ENCODE results near the gene ACOX3. TPM values are rescaled to one million over a fixed set of nuclear protein-coding genes. Genes with fewer than 3 reads are reported as not detected.

Gene ACOX3
- total RNA-seq, 1 donor from 2014 or later = 30.4 TPM

DNA sequence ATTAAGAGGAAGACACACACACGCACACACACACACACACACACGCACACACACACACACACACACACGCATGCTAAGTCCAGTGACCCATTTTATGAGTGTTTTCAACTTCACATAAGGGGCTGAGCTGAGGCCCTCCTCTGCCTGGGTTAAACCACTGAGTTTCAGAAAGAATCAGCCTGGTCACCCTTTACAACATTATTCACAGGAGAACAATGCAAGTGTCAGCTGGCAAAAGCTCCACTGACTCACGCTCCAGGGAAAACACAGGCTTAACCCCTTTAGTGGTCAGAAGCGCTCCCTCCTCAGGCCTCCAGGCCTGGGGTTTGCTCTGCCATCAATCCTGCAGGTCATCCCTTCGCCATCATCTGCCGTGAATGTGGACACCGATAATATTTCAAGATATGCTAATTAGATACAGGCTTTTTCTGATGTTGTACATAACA, 46.9 kb downstream of the ACOX3 start:
- TF ChIP-seq, protein P1, sequence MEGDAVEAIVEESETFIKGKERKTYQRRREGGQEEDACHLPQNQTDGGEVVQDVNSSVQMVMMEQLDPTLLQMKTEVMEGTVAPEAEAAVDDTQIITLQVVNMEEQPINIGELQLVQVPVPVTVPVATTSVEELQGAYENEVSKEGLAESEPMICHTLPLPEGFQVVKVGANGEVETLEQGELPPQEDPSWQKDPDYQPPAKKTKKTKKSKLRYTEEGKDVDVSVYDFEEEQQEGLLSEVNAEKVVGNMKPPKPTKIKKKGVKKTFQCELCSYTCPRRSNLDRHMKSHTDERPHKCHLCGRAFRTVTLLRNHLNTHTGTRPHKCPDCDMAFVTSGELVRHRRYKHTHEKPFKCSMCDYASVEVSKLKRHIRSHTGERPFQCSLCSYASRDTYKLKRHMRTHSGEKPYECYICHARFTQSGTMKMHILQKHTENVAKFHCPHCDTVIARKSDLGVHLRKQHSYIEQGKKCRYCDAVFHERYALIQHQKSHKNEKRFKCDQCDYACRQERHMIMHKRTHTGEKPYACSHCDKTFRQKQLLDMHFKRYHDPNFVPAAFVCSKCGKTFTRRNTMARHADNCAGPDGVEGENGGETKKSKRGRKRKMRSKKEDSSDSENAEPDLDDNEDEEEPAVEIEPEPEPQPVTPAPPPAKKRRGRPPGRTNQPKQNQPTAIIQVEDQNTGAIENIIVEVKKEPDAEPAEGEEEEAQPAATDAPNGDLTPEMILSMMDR (IDR thresholded peaks at IDR 0.05) = no peak
- Histone ChIP-seq H3K27ac (peak overlapping the region; percentile 32), H3K4me3 (no peak overlapping the region), H3K4me1 (peaks cover 14% of the 10 kb centered on the region), H3K36me3 (peaks cover 86% of the 10 kb centered on the region), H3K27me3 (ENCODE audit: low read depth) (no peaks in the 10 kb centered on the region), H3K9me3 (no peaks in the 10 kb centered on the region)
- DNase-seq = no peak
- peak; percentile 65 to 86 for ATAC-seq
- intact Hi-C loops (cut with DNase I) = no loop called here

DNA sequence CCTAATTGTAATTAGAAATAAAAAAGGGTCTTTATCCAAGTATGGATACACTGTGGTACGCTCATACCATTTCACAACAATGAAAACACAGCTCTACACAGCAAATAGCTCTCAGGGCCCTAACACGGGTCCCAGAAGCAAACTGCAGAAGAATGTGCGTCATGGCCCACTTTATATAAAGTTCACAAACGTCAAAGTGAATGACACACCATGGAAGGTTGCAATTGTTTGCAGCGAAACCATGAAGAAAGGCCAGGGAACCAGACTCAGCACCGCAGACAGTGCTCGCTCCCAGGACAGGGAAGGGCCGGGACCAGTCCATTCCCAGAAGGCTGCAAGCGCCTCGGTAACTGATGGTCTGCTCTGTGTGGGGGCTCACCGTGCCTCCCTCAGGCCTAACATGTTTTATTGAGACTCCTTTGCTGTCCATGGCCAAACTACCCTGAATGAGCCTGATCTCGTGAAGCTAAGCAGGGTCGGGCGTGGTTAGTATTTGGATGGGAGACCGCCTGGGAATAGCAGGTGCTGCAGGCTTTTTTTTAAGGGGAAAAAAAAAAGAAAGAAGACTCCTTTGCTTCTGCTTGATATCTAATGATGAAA, 47.8 kb downstream of the ACOX3 start:
- Histone ChIP-seq H3K36me3 (peaks cover 86% of the 10 kb centered on the region), H3K27ac (no peak overlapping the region), H3K27me3 (ENCODE audit: low read depth) (no peaks in the 10 kb centered on the region), H3K4me1 (peaks cover 14% of the 10 kb centered on the region), H3K4me3 (no peak overlapping the region), H3K9me3 (no peaks in the 10 kb centered on the region)
- intact Hi-C loops (cut with DNase I) = no loop called here
- DNase-seq (no peak), ATAC-seq (no peak)
- TF ChIP-seq, protein P1 (IDR thresholded peaks at IDR 0.05) = no peak

DNA sequence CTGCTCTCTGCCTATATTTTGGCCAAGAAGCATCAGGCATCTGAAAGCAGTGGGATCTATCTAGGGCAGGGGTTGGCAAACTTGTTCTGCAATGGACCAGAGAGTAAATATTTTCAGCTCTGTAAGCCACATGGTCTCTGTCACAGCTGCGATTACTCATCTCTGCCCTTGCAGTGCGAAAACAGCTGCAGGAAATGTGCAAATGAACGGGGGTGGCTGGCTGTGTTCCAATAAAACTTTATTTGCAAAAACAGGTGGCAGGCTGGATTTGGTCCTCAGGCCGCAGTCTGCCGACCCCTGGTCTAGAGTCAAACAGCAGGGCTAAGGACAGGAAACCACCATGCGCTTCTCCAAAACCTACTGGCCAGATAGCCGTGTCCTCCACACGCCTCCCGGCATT, 48.6 kb downstream of the ACOX3 start:
- intact Hi-C loops (cut with DNase I) = no loop called here
- ATAC-seq (peak in 1 of 2 donors; percentile 46), DNase-seq (no peak)
- Histone ChIP-seq H3K27me3 (ENCODE audit: low read depth) (no peaks in the 10 kb centered on the region), H3K4me1 (peaks cover 14% of the 10 kb centered on the region), H3K4me3 (no peak overlapping the region), H3K36me3 (peaks cover 86% of the 10 kb centered on the region), H3K27ac (no peak overlapping the region), H3K9me3 (no peaks in the 10 kb centered on the region)
- TF ChIP-seq, protein P1 (IDR thresholded peaks at IDR 0.05) = no peak

DNA sequence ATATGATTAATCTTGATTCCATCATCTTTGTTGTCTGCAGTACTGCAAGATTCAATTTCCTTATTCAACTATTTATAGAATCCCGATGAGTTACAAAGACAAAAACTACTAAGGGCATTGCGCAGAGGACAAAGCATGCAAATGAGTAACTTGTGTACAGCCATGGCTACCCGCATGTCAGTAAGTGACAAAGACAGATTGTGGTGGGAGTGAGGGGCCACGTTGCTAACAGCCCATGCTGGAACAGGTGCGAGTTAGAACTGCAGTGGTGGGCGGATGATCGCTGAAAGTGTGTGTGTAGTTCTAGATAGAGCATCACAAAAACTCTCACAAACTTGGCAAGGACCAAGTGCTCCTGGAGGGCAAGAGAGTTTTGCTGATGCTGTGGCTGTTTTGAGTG, 49.5 kb downstream of the ACOX3 start:
- ATAC-seq = no peak
- Histone ChIP-seq H3K9me3 (no peaks in the 10 kb centered on the region), H3K36me3 (peaks cover 84% of the 10 kb centered on the region), H3K27ac (no peak overlapping the region), H3K4me3 (no peak overlapping the region), H3K27me3 (ENCODE audit: low read depth) (no peaks in the 10 kb centered on the region), H3K4me1 (peaks cover 14% of the 10 kb centered on the region)
- intact Hi-C loops (cut with DNase I) = no loop called here
- TF ChIP-seq, protein P1 (IDR thresholded peaks at IDR 0.05) = no peak
- DNase-seq = no peak

DNA sequence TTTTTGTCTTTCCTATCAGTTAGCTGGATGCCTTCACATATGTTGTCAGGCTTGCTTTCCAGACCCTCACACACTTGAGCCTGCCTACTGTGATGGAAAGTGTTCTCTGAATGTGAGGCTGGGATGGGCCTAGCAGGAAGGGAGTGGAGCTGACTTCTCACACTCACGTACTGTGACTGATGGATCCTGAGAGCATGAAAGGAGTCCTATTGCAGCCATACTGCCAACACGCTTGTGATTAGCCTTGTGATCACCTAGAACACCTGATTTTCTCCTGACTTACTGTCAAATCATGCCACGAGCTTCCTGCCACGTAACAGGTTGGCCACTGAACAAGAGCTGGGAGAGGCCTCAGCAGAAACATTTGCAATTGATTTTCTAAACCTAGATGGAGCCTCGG, 49.9 kb downstream of the ACOX3 start:
- ATAC-seq (no peak), DNase-seq (no peak)
- Histone ChIP-seq H3K36me3 (peaks cover 84% of the 10 kb centered on the region), H3K27ac (no peak overlapping the region), H3K4me3 (no peak overlapping the region), H3K9me3 (no peaks in the 10 kb centered on the region), H3K27me3 (ENCODE audit: low read depth) (no peaks in the 10 kb centered on the region), H3K4me1 (peaks cover 14% of the 10 kb centered on the region)
- TF ChIP-seq, protein P1 (IDR thresholded peaks at IDR 0.05) = no peak
- intact Hi-C loops (cut with DNase I) = no loop called here
